Effector memory CD8-positive, alpha-beta T cell (primary cell): ENCODE measurements around the gene KIRREL3.

ENCODE experiments used
- ATAC-seq: fragments of 150-1000 bp; cut with Tn5 transposase; replicated peaks from 2 replicates; pipeline ENCODE4 v1.10.0; 2021; ENCODE audit warnings: mild to moderate bottlenecking, moderate library complexity
- DNase-seq, 3 experiments: peaks; one replicate each; pipeline ENCODE4 v3.0.0; 2021
- H3K27ac Mint-ChIP-seq, 2 donors: one replicate each; pipeline ENCODE4 v1.8.0; 2022; ENCODE audit warnings: mild to moderate bottlenecking in 2 of 2, mixed read lengths in 2 of 2, moderate library complexity in 2 of 2
- H3K27me3 Mint-ChIP-seq, 2 donors: one replicate each; pipeline ENCODE4 v1.8.0; 2022; ENCODE audit warnings: mixed read lengths in 2 of 2
- H3K36me3 Mint-ChIP-seq: one replicate; pipeline ENCODE4 v1.8.0; 2022; ENCODE audit warnings: mild to moderate bottlenecking, moderate library complexity, mixed read lengths; ENCODE audit not compliant: insufficient read depth
- H3K4me1 Mint-ChIP-seq, 2 donors: one replicate each; pipeline ENCODE4 v1.8.0; 2022; ENCODE audit warnings: low read depth in 2 of 2, mixed read lengths in 2 of 2
- H3K4me3 Mint-ChIP-seq, 2 donors: one replicate each; pipeline ENCODE4 v1.8.0; 2022; ENCODE audit warnings: mild to moderate bottlenecking in 2 of 2, mixed read lengths in 2 of 2, moderate library complexity in 2 of 2
- H3K9me3 Mint-ChIP-seq, 2 donors: one replicate each; pipeline ENCODE4 v1.8.0; 2022; ENCODE audit warnings: mixed read lengths in 2 of 2

Gene KIRREL3

GRCh38 chr11:126658306-126659056, 342.1 kb downstream of the KIRREL3 start:
- Mint-ChIP-seq H3K4me1 (no peaks in the 10 kb centered on the region), H3K4me3 (no peak overlapping the region), H3K9me3 (no peaks in the 10 kb centered on the region), H3K27ac (no peak overlapping the region), H3K27me3 (peaks cover 12 to 75% of the 10 kb centered on the region in 2 donors), H3K36me3 (no peaks in the 10 kb centered on the region)
- ATAC-seq: no peak
- no peak for DNase-seq

- no peak overlapping the region for H3K27ac Mint-ChIP-seq
- peaks cover 19 to 82% of the 10 kb centered on the region in 2 donors for H3K27me3 Mint-ChIP-seq
- no peaks in the 10 kb centered on the region for H3K36me3 Mint-ChIP-seq
- DNase-seq (no peak), ATAC-seq (no peak)
- no peak overlapping the region for H3K4me3 Mint-ChIP-seq
- no peaks in the 10 kb centered on the region for H3K4me1 Mint-ChIP-seq
- no peaks in the 10 kb centered on the region for H3K9me3 Mint-ChIP-seq
Measured at GRCh38 chr11:126655807-126656128, 344.8 kb downstream of the KIRREL3 start.

GRCh38 chr11:126654886-126655806, 345.4 kb downstream of the KIRREL3 start:
- DNase-seq (no peak), ATAC-seq (no peak)
- H3K9me3 Mint-ChIP-seq: no peaks in the 10 kb centered on the region
- H3K27me3 Mint-ChIP-seq: peaks cover 19 to 82% of the 10 kb centered on the region in 2 donors
- H3K4me1 Mint-ChIP-seq: no peaks in the 10 kb centered on the region
- no peaks in the 10 kb centered on the region for H3K36me3 Mint-ChIP-seq
- H3K27ac Mint-ChIP-seq: no peak overlapping the region
- no peak overlapping the region for H3K4me3 Mint-ChIP-seq

GRCh38 chr11:126653040-126653439, 347.5 kb downstream of the KIRREL3 start:
- Mint-ChIP-seq H3K4me3 (no peak overlapping the region), H3K27ac (no peak overlapping the region), H3K4me1 (no peaks in the 10 kb centered on the region), H3K9me3 (no peaks in the 10 kb centered on the region), H3K36me3 (no peaks in the 10 kb centered on the region), H3K27me3 (peaks cover 19 to 78% of the 10 kb centered on the region in 2 donors)
- ATAC-seq (no peak), DNase-seq (no peak)

GRCh38 chr11:126647735-126648134, 352.8 kb downstream of the KIRREL3 start:
- peaks cover under 1 to 32% of the 10 kb centered on the region in 2 donors for H3K27me3 Mint-ChIP-seq
- H3K36me3 Mint-ChIP-seq: no peaks in the 10 kb centered on the region
- H3K9me3 Mint-ChIP-seq: no peaks in the 10 kb centered on the region
- ATAC-seq: no peak
- DNase-seq: no peak
- no peak overlapping the region for H3K27ac Mint-ChIP-seq
- H3K4me1 Mint-ChIP-seq: no peaks in the 10 kb centered on the region
- H3K4me3 Mint-ChIP-seq: no peak overlapping the region

- Mint-ChIP-seq H3K27ac (no peak overlapping the region), H3K27me3 (peaks cover 0 to 24% of the 10 kb centered on the region in 2 donors), H3K36me3 (no peaks in the 10 kb centered on the region), H3K4me1 (no peaks in the 10 kb centered on the region), H3K4me3 (no peak overlapping the region), H3K9me3 (no peaks in the 10 kb centered on the region)
- no peak for DNase-seq
- no peak for ATAC-seq
Measured at GRCh38 chr11:126646701-126647557, 353.6 kb downstream of the KIRREL3 start.

- ATAC-seq (no peak), DNase-seq (no peak)
- no peak overlapping the region for H3K27ac Mint-ChIP-seq
- no peak overlapping the region for H3K4me3 Mint-ChIP-seq
- H3K27me3 Mint-ChIP-seq: peaks cover 0 to 18% of the 10 kb centered on the region in 2 donors
- H3K9me3 Mint-ChIP-seq: no peaks in the 10 kb centered on the region
- no peaks in the 10 kb centered on the region for H3K36me3 Mint-ChIP-seq
- no peaks in the 10 kb centered on the region for H3K4me1 Mint-ChIP-seq
Measured at GRCh38 chr11:126645186-126645585, 355.4 kb downstream of the KIRREL3 start.

GRCh38 chr11:126640186-126640585, 360.4 kb downstream of the KIRREL3 start:
- Mint-ChIP-seq H3K9me3 (peaks cover 0 to 1% of the 10 kb centered on the region in 2 donors), H3K4me3 (no peak overlapping the region), H3K36me3 (no peaks in the 10 kb centered on the region), H3K4me1 (no peaks in the 10 kb centered on the region), H3K27me3 (peaks cover 15 to 37% of the 10 kb centered on the region in 2 donors), H3K27ac (no peak overlapping the region)
- no peak for ATAC-seq
- DNase-seq: no peak

- no peak for DNase-seq
- Mint-ChIP-seq H3K36me3 (no peaks in the 10 kb centered on the region), H3K27me3 (peaks cover 15 to 42% of the 10 kb centered on the region in 2 donors), H3K4me3 (no peak overlapping the region), H3K4me1 (no peaks in the 10 kb centered on the region), H3K27ac (no peak overlapping the region), H3K9me3 (peaks cover 0 to 1% of the 10 kb centered on the region in 2 donors)
- no peak for ATAC-seq
Measured at GRCh38 chr11:126639692-126640091, 360.9 kb downstream of the KIRREL3 start.

- DNase-seq (no peak), ATAC-seq (no peak)
- Mint-ChIP-seq H3K27ac (no peak overlapping the region), H3K36me3 (no peaks in the 10 kb centered on the region), H3K9me3 (peaks cover 0 to 1% of the 10 kb centered on the region in 2 donors), H3K27me3 (peaks cover 16 to 53% of the 10 kb centered on the region in 2 donors), H3K4me3 (no peak overlapping the region), H3K4me1 (no peaks in the 10 kb centered on the region)
Measured at GRCh38 chr11:126638648-126639047, 361.9 kb downstream of the KIRREL3 start.

- DNase-seq: no peak
- peaks cover 20 to 56% of the 10 kb centered on the region in 2 donors for H3K27me3 Mint-ChIP-seq
- no peak overlapping the region for H3K27ac Mint-ChIP-seq
- H3K4me1 Mint-ChIP-seq: no peaks in the 10 kb centered on the region
- no peak overlapping the region for H3K4me3 Mint-ChIP-seq
- H3K9me3 Mint-ChIP-seq: peaks cover 0 to 1% of the 10 kb centered on the region in 2 donors
- no peaks in the 10 kb centered on the region for H3K36me3 Mint-ChIP-seq
- no peak for ATAC-seq
Measured at GRCh38 chr11:126637795-126638175, 362.8 kb downstream of the KIRREL3 start.

GRCh38 chr11:126636911-126637794, 363.4 kb downstream of the KIRREL3 start:
- no peaks in the 10 kb centered on the region for H3K36me3 Mint-ChIP-seq
- no peak overlapping the region for H3K4me3 Mint-ChIP-seq
- H3K27me3 Mint-ChIP-seq: peaks cover 20 to 56% of the 10 kb centered on the region in 2 donors
- no peaks in the 10 kb centered on the region for H3K4me1 Mint-ChIP-seq
- H3K27ac Mint-ChIP-seq: no peak overlapping the region
- H3K9me3 Mint-ChIP-seq: peaks cover 0 to 1% of the 10 kb centered on the region in 2 donors
- ATAC-seq (no peak), DNase-seq (no peak)
